GM19238 (cell line): Measurements from ENCODE around the gene TLX2.
"Not testable (repeated sequence)": the region's sequence is repeated elsewhere in the genome, so short reads cannot be mapped to it uniquely, and the experiment has no call there.

Experiments
- DNase-seq: peaks from one replicate; pipeline ENCODE4 v3.0.0; 2011; ENCODE audit warnings: low spot score; ENCODE audit not compliant: insufficient read length

Gene TLX2

GRCh38 chr2:74514368-74515270 lies at the start of gene TLX2:
TSS of gene TLX2 (plus strand) at chr2:74514450. CDS start at chr2:74514807, 357 bp downstream.
- no peak for DNase-seq

- not testable (repeated sequence) for DNase-seq
These were observed 43.5 kb upstream of the TLX2 start for GRCh38 chr2:74470742-74471141.

GRCh38 chr2:74471332-74472065 lies 42.8 kb upstream of the TLX2 start:
- no peak for DNase-seq

GRCh38 chr2:74472086-74472944 lies 41.9 kb upstream of the TLX2 start, which contains the start of gene MRPL53:
TSS of gene MRPL53 (minus strand) at chr2:74472680. CDS start at chr2:74472660, 20 bp downstream.
- DNase-seq: peak; percentile 76

- DNase-seq: no peak
These were observed 41.3 kb upstream of the TLX2 start for GRCh38 chr2:74472945-74473258.

- no peak for DNase-seq
These were observed 39.8 kb upstream of the TLX2 start for GRCh38 chr2:74474481-74474880.

GRCh38 chr2:74474899-74475298 lies 39.4 kb upstream of the TLX2 start:
- no peak for DNase-seq

- no peak for DNase-seq
These were observed 32.8 kb upstream of the TLX2 start for GRCh38 chr2:74481431-74481830.

- DNase-seq: no peak
These were observed 32.1 kb upstream of the TLX2 start for GRCh38 chr2:74481961-74482800.

GRCh38 chr2:74482801-74483674 lies 31.2 kb upstream of the TLX2 start, which contains the start of the genes CCDC142 and TTC31:
TSS of gene CCDC142 (minus strand) at chr2:74482998. CDS start at chr2:74482837, 161 bp downstream.
TSS of gene TTC31 (plus strand) at chr2:74483081. CDS start at chr2:74483096, 15 bp downstream.
- peak; percentile 87 for DNase-seq

GRCh38 chr2:74483675-74484164 lies 30.5 kb upstream of the TLX2 start:
- not testable (repeated sequence) for DNase-seq

GRCh38 chr2:74486141-74486540 lies 28.1 kb upstream of the TLX2 start:
- no peak for DNase-seq

GRCh38 chr2:74488643-74489481 lies 25.4 kb upstream of the TLX2 start:
- DNase-seq: no peak

GRCh38 chr2:74489906-74490305 lies 24.3 kb upstream of the TLX2 start:
- DNase-seq: no peak

- DNase-seq: no peak
These were observed 22.4 kb upstream of the TLX2 start for GRCh38 chr2:74491648-74492544.

GRCh38 chr2:74493546-74493945 lies 20.7 kb upstream of the TLX2 start:
- no peak for DNase-seq

- no peak for DNase-seq
These were observed 18.8 kb upstream of the TLX2 start for GRCh38 chr2:74495440-74495839.
